H1 (cell line): Measurements from ENCODE around the gene PTGES2. TPM values are rescaled to one million over a fixed set of nuclear protein-coding genes. Genes with fewer than 3 reads are reported as not detected.

ENCODE experiments used
- CTCF ChIA-PET: fragments of 300-600 bp; sonication (Branson Sonifier 250); formaldehyde crosslinking; loops from one replicate; lab custom pipeline; 2021; ENCODE audit not compliant: partially characterized antibody; lab: Charles Lee
- POLR2A ChIA-PET: fragments of 300-600 bp; sonication (Branson Sonifier 250); formaldehyde crosslinking; loops from one replicate; lab custom pipeline; 2021; ENCODE audit warnings: inconsistent platforms; ENCODE audit not compliant: partially characterized antibody; lab: Charles Lee
- DNase-seq, 2 experiments: peaks; one replicate each; pipeline versions ENCODE4 v3.0.0 to v3.0.0-alpha.2; 2010 to 2022; ENCODE audit warnings: low spot score in 2 of 2, low read depth in 1 of 2, mixed read lengths in 1 of 2
- FAIRE-seq: peaks from 2 replicates; lab custom pipeline; 2011; peaks lifted over from hg19 to GRCh38; lab: Jason Lieb, UNC
- H2AFZ ChIP-seq: 2 replicates; pipeline ENCODE4 v1.8.1; 2012; ENCODE audit warnings: low read length, inconsistent platforms
- H2AK5ac ChIP-seq: 2 replicates; pipeline ENCODE4 v1.6.1; 2013; ENCODE audit warnings: low read depth, low read length
- H2BK120ac ChIP-seq: replicated peaks from 2 replicates; pipeline ENCODE3; 2013; ENCODE audit warnings: low read depth, low read length, inconsistent platforms
- H2BK12ac ChIP-seq: 2 replicates; pipeline ENCODE4 v1.6.1; 2013; ENCODE audit warnings: low read depth, low read length
- H2BK15ac ChIP-seq: 2 replicates; pipeline ENCODE4 v1.6.1; 2013; ENCODE audit warnings: low read length
- H2BK20ac ChIP-seq: 2 replicates; pipeline ENCODE4 v1.6.1; 2013; ENCODE audit warnings: low read length
- H2BK5ac ChIP-seq: 2 replicates; pipeline ENCODE4 v1.6.1; 2013; ENCODE audit warnings: low read depth, low read length
- H3K14ac ChIP-seq: 2 replicates; pipeline ENCODE4 v1.6.1; 2013; ENCODE audit warnings: inconsistent platforms; ENCODE audit not compliant: insufficient read length
- H3K18ac ChIP-seq: 2 replicates; pipeline ENCODE4 v1.6.1; 2013; ENCODE audit warnings: low read length; ENCODE audit errors: extremely low read depth
- H3K23ac ChIP-seq: 2 replicates; pipeline ENCODE4 v1.6.1; 2013; ENCODE audit warnings: inconsistent platforms; ENCODE audit not compliant: insufficient read length
- H3K23me2 ChIP-seq: 2 replicates; pipeline ENCODE4 v1.6.1; 2013; ENCODE audit warnings: low read depth, low read length
- H3K27ac ChIP-seq: 2 replicates; pipeline ENCODE4 v1.6.1; 2011; ENCODE audit warnings: low read depth, low read length, inconsistent platforms
- H3K27me3 ChIP-seq, 4 experiments: replicated peaks in 1 of 4; 1 replicate in 1 of 4; 2 replicates in 3 of 4; pipeline versions ENCODE4 v1.6.1 to v1.8.1; 2011 to 2013; ENCODE audit warnings: low read length in 3 of 4, mild to moderate bottlenecking in 3 of 4, inconsistent platforms in 2 of 4, mixed read lengths in 2 of 4, moderate library complexity in 1 of 4; ENCODE audit not compliant: control insufficient read depth in 3 of 4, insufficient read depth in 3 of 4; ENCODE audit errors: extremely low read depth in 1 of 4
- H3K36me3 ChIP-seq, 4 experiments: 2 replicates each; pipeline versions ENCODE4 v1.6.1 to v1.8.1; 2011 to 2013; ENCODE audit warnings: mild to moderate bottlenecking in 4 of 4, low read length in 3 of 4, moderate library complexity in 2 of 4, control low read depth in 1 of 4, inconsistent platforms in 1 of 4; ENCODE audit not compliant: insufficient read depth in 4 of 4, control insufficient read depth in 2 of 4
- H3K4ac ChIP-seq: replicated peaks from 2 replicates; pipeline ENCODE3; 2013; ENCODE audit warnings: low read length, low read depth, mixed read lengths, inconsistent platforms; ENCODE audit not compliant: insufficient read length
- H3K4me1 ChIP-seq, 4 experiments: replicated peaks in 1 of 4; 1 replicate in 1 of 4; 2 replicates in 3 of 4; pipeline versions ENCODE4 v1.6.1 to v1.8.1; 2011 to 2013; ENCODE audit warnings: low read length in 3 of 4, inconsistent platforms in 2 of 4, mixed read lengths in 1 of 4; ENCODE audit not compliant: insufficient read depth in 4 of 4, control insufficient read depth in 3 of 4
- H3K4me2 ChIP-seq, 2 experiments: 2 replicates each; pipeline versions ENCODE4 v1.6.1 to v1.8.1; 2011 to 2013; ENCODE audit warnings: low read depth in 2 of 2, low read length in 2 of 2, control low read depth in 1 of 2, inconsistent platforms in 1 of 2, mild to moderate bottlenecking in 1 of 2; ENCODE audit not compliant: insufficient read depth in 1 of 2
- H3K4me3 ChIP-seq, 4 experiments: fragments of 200-600, 300-600 bp in 1 of 4; sonication (generic), shearing (Covaris generic), sonication (Bioruptor Twin) in 1 of 4; 2 replicates each; pipeline versions ENCODE4 v1.5.1 to v1.8.1; 2011 to 2016; ENCODE audit warnings: low read length in 4 of 4, low read depth in 3 of 4, control low read depth in 2 of 4, inconsistent platforms in 2 of 4, mild to moderate bottlenecking in 2 of 4, mixed read lengths in 1 of 4, moderate library complexity in 1 of 4; ENCODE audit not compliant: insufficient read depth in 2 of 4; ENCODE audit errors: extremely low read depth in 1 of 4
- H3K56ac ChIP-seq: replicated peaks from 2 replicates; pipeline ENCODE3; 2013; ENCODE audit warnings: low read depth, mild to moderate bottlenecking, mixed read lengths, low read length, inconsistent platforms; ENCODE audit not compliant: insufficient read length
- H3K79me1 ChIP-seq: 2 replicates; pipeline ENCODE4 v1.6.1; 2013; ENCODE audit warnings: low read depth, low read length, control low read depth
- H3K79me2 ChIP-seq, 2 experiments: 2 replicates each; pipeline versions ENCODE4 v1.6.1 to v1.8.1; 2012 to 2013; ENCODE audit warnings: low read length in 2 of 2, mild to moderate bottlenecking in 2 of 2, inconsistent platforms in 1 of 2; ENCODE audit not compliant: insufficient read depth in 2 of 2, control insufficient read depth in 1 of 2
- H3K9ac ChIP-seq, 4 experiments: replicated peaks in 1 of 4; 1 replicate in 1 of 4; 2 replicates in 3 of 4; pipeline versions ENCODE4 v1.6.1 to v1.8.1; 2011 to 2013; ENCODE audit warnings: low read depth in 3 of 4, low read length in 3 of 4, control low read depth in 2 of 4, mild to moderate bottlenecking in 2 of 4, moderate library complexity in 2 of 4, inconsistent platforms in 1 of 4; ENCODE audit errors: extremely low read depth in 1 of 4
- H3K9me3 ChIP-seq, 2 experiments: 2 replicates each; pipeline versions ENCODE4 v1.6.1 to v1.8.1; 2012 to 2013; ENCODE audit warnings: mild to moderate bottlenecking in 2 of 2, moderate library complexity in 2 of 2, control low read depth in 1 of 2, inconsistent platforms in 1 of 2, low read depth in 1 of 2, low read length in 1 of 2, mixed read lengths in 1 of 2; ENCODE audit not compliant: insufficient read depth in 2 of 2
- H4K20me1 ChIP-seq, 2 experiments: replicated peaks in 1 of 2; 2 replicates each; pipeline versions ENCODE3 to v1.8.1; 2011 to 2013; ENCODE audit warnings: inconsistent platforms in 2 of 2, low read length in 2 of 2, mild to moderate bottlenecking in 1 of 2; ENCODE audit not compliant: insufficient read depth in 2 of 2, control insufficient read depth in 1 of 2
- H4K5ac ChIP-seq: 2 replicates; pipeline ENCODE4 v1.6.1; 2013; ENCODE audit warnings: low read length, low read depth, mixed read lengths, inconsistent platforms; ENCODE audit not compliant: insufficient read length
- H4K8ac ChIP-seq: 2 replicates; pipeline ENCODE4 v1.8.0; 2013; ENCODE audit warnings: mild to moderate bottlenecking, moderate library complexity, low read length, inconsistent platforms; ENCODE audit not compliant: insufficient read depth; ENCODE audit errors: extremely low read depth
- H4K91ac ChIP-seq: replicated peaks from 2 replicates; pipeline ENCODE3; 2013; ENCODE audit warnings: low read length, mixed read lengths, inconsistent platforms; ENCODE audit not compliant: insufficient read length
- HDAC2 ChIP-seq, 2 experiments: fragments of 300-600 bp in 1 of 2; sonication (generic) in 1 of 2; IDR thresholded peaks; 2 replicates each; pipeline ENCODE4 v1.6.1; 2011 to 2012; ENCODE audit warnings: low read depth in 2 of 2, low read length in 2 of 2, mild to moderate bottlenecking in 2 of 2, moderate library complexity in 2 of 2, borderline replicate concordance in 1 of 2, inconsistent platforms in 1 of 2
- TEAD4 ChIP-seq: IDR thresholded peaks from 2 replicates; pipeline ENCODE4 v1.6.1; 2012; ENCODE audit warnings: low read depth, low read length, inconsistent platforms, mixed read lengths
- WGBS, 2 experiments: shearing (Covaris generic) in 1 of 2; methylation state at CpG; one replicate each; pipeline versions ENCODE4 v1.1.6 to v1.1.7; 2013 to 2015; ENCODE audit warnings: low lambda C conversion rate in 2 of 2, mixed read lengths in 2 of 2, inconsistent platforms in 1 of 2, low coverage in 1 of 2, missing lambda C conversion rate in 1 of 2; ENCODE audit not compliant: insufficient replicate concordance in 2 of 2, insufficient coverage in 1 of 2, insufficient read length in 1 of 2; ENCODE audit errors: extremely low coverage in 1 of 2, missing lambda C conversion rate in 1 of 2; 5-methylcytosine and 5-hydroxymethylcytosine counted together
- polyA plus RNA-seq, 7 experiments: library from polyadenylated mRNA; depleted of rRNA in 3 of 7; stranded (reverse) in 5 of 7; unstranded in 2 of 7; fragments of >200 nt in 5 of 7; fragments of 200-250 nt in 2 of 7; gene quantifications; 1 replicate in 5 of 7; 2 replicates in 1 of 7; 4 replicates in 1 of 7; pipeline versions ENCODE4 v1.2.1 to v1.2.3, GENCODE V29; 2011 to 2013; ENCODE audit warnings: missing spikeins in 2 of 7, mixed read lengths in 2 of 7
- total RNA-seq: library from RNA; stranded (reverse); fragmentation: NEBNext Ultra II Directional; extraction: Animal tissue kit (Norgen Biotek cat#: 25700); gene quantifications from 2 replicates; pipeline ENCODE4 v1.2.1, GENCODE V29; 2021

The PTGES2 gene
- total and polyA plus RNA-seq, 2 of the 8 experiments (the other 6 are each of a cell fraction or from before 2014, with no cell fraction given), result 80.7 to 81.2 TPM

- ChIA-PET CTCF (interaction anchor here (0.6 to 3.8 kb wide), 14 partner anchors 10 to 168 kb away, joined by 3 to 17 read pairs (median 4); no protein-coding TSS in a partner anchor), POLR2A (interaction anchor here (1.1 to 1.2 kb wide), 3 partner anchors 10 to 150 kb away, joined by 3 to 4 read pairs (median 3); partner anchors contain the start of gene DPM2)
- Histone ChIP-seq H3K79me1 (peaks cover 4% of the 10 kb centered on the region), H3K4ac (no peak overlapping the region), H3K4me3 (no peak overlapping the region), H3K14ac (no peak overlapping the region), H3K27me3 (no peaks in the 10 kb centered on the region), H3K36me3 (no peaks in the 10 kb centered on the region), H3K4me2 (no peak overlapping the region), H3K9ac (no peak overlapping the region), H4K20me1 (peaks cover 2 to 5% of the 10 kb centered on the region in 2 experiments), H3K23ac (no peak overlapping the region), H3K18ac (no peak overlapping the region), H4K8ac (no peak overlapping the region), H3K9me3 (no peaks in the 10 kb centered on the region), H3K79me2 (peaks cover 0 to 20% of the 10 kb centered on the region in 2 experiments; a peak in 2 of 4 replicates), H4K91ac (no peak overlapping the region), H3K23me2 (no peaks in the 10 kb centered on the region), H2AFZ (no peak overlapping the region), H3K4me1 (peaks cover 2 to 5% (median 2%) of the 10 kb centered on the region in 4 experiments; a peak in 4 of 7 replicates), H2BK20ac (no peak overlapping the region), H4K5ac (no peak overlapping the region), H2BK5ac (no peak overlapping the region), H2BK12ac (no peak overlapping the region), H2BK120ac (no peak overlapping the region), H2BK15ac (no peak overlapping the region), H3K27ac (no peak overlapping the region), H2AK5ac (no peak overlapping the region), H3K56ac (no peak overlapping the region)
- 88% methylated on average over 10 of the region's 10 CpGs; no CpG with 5 or more reads in 1 of the 2 experiments for WGBS, 2 experiments
- no peak for DNase-seq
- no peak for FAIRE-seq
- no peak for TF ChIP-seq HDAC2 (IDR thresholded peaks at IDR 0.05; ENCODE audit: borderline replicate concordance in 1 of 2, low read depth in 2 of 2, low read length in 2 of 2)
- TF ChIP-seq TEAD4, result no peak
Observed at GRCh38 chr9:128087262-128087661, 40.3 kb downstream of the PTGES2 start.
